ENCODE results near the gene CCDC17.

DNA sequence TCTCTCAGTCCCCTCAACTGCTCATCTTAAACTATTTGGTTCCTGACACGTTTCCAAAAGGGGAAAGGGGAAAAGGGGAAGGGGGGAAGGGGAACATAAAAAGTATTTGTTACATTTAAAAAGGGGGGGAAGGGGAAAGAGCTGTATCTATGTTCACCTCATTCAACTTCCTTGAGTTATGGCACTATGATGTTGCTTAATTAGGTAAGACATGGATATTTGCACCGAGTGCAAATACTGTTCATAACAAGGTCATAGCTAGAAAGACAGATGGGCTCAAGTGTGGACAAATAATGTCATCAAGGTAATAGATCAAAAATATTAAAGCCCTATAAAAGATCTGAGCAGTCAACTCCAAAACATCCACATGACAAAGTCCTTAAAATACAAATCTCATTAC lies 36.5 kb upstream of the CCDC17 start:
- TF ChIP-seq CTCF (IDR thresholded peaks at IDR 0.05; ENCODE audit: insufficient read depth, low read depth, low read length) (no peak), EZH2 (IDR thresholded peaks at IDR 0.05; ENCODE audit: insufficient read depth, low read length) (no peak)

Data from astrocyte (in vitro differentiated cells and primary cell).